ENCODE measurements around the gene TMEM273.

The TMEM273 gene

DNA sequence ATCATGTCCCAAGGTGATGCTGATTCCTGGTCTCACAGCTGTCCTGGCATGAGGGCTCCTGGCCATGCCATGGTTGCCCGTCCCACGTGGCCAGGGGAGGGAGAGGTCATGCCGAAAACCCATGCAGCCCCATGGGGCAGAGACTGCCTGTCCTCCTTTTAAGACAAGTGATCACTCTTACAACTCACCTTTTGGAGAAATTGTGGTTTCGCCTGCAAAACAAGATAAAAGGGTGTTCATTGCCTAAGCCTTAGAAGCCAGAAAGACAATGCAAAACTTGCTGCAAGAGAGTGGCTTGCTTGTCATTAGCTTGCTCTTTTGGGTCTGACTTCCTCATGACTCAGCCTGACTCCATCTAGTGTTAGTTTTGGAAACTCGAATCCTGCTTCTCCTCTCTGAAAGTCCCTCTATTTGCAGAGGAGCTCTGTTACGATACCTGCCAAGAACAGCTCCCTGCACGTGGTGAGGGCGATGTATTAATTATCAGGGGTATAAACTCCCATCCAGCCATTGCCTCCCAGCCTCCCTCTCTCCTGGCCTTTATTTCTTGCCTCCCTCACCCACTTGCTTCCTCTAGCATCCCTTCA, 26.7 kb downstream of the TMEM273 start:
- no peak for DNase-seq

- no peak for DNase-seq
These were observed 27.4 kb downstream of the TMEM273 start for GRCh38 chr10:49160814-49161213.

- DNase-seq, result no peak
These were observed 28.1 kb downstream of the TMEM273 start for GRCh38 chr10:49160110-49160509.

GRCh38 chr10:49158915-49159314, 29.3 kb downstream of the TMEM273 start:
- no peak for DNase-seq

- no peak for DNase-seq
These were observed 29.8 kb downstream of the TMEM273 start for GRCh38 chr10:49158404-49158803.

DNA sequence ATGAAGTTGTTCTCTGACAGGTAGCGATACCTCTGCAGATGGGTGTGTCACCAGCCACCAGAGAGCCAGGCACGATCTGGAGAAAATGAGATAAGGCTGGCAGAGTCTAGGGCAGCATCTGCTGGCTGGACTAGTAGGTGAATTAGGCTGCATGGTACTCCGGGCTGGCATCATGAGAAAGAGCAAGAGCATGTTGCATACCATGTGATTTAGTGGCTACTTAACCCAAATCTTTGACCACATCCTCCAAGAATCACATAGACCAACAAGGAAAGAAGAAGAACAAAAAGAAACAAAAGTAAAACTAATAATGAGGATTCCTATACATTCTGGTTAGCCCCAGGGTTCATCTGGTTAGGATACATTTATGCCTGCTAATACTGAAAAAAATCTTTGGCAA, 31.0 kb downstream of the TMEM273 start:
- DNase-seq, result no peak

GRCh38 chr10:49154641-49155040, 33.5 kb downstream of the TMEM273 start:
- DNase-seq, result no peak

DNA sequence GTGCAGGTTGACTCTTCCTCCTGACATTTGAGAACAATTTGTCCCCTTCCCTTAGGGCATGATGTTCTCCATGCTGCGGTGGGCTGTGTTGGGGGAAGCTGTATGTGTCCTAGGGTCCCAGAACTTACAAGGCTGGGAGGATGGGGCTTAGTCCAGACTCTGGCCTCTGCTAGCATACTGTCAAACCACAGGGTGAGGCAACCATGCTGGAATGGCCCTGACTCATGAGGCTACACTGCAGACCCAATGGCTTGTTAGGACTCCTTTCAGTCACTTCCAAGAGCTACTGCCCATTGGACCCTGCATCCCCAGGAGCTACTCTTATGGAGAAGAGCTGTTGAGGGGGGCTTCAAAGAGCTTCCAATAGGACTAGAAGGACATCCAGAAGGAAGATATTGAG, 34.2 kb downstream of the TMEM273 start:
- DNase-seq, result no peak

- no peak for DNase-seq
These were observed 35.1 kb downstream of the TMEM273 start for GRCh38 chr10:49153115-49153514.

DNA sequence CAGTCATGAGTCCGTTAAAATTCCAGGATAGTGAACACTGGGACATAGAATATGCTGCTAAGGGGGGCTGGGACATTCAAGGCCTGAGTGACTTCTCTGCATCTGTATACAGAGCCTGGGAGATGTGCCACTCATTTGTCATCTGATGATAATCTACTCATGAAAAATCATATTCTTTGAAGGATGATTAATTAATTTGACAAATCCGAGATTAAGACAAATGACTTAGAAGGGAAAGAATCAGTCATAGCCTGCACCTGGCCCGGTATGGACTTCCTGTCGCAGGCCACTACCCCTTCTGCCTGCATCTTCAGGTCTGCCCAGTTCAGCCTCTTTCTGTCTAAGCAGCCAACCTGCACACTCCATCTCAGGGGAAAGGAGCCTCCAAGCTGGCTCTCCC, 35.5 kb downstream of the TMEM273 start:
- DNase-seq, result no peak

- no peak for DNase-seq
These were observed 36.2 kb downstream of the TMEM273 start for GRCh38 chr10:49152037-49152436.

GRCh38 chr10:49151481-49151880, 36.7 kb downstream of the TMEM273 start:
- no peak for DNase-seq

DNA sequence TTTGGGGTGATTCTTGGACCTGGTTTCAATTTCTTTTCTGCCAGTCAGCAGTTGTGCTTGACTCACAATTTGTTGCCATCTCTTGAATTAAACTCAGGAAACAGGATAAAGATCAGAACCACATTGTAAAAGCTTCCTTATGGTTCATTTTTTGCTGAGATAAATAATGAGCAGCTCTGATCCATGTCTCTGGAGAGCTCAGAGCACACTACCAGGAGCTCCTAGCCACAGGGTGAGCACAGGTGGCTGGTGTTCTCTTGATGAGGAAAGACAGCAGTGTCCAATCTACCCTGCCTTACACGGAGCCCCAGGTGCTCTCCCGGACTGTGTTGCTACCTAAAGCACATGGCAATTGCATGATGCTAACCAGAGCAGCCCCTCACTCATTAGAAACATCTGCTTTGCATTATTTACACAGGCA, 37.2 kb downstream of the TMEM273 start:
- no peak for DNase-seq

DNA sequence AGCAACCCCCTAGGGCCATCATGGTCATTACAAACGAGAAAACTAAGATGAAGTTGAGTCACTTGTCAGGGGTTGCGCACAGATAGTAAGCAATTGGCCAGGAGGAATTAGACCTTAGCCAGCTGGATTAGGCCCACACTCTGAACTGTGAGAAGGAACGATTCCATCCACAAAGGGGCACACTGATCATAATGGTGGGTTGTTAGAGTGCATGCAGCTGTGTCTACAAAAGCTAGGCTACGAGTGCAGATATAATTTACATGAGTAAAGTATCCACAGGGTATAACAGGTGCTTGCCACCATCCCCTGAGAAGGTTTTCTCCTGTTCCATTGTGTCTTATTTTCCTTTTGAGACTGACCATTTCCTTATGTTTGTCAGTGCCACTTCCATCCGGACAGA, 37.8 kb downstream of the TMEM273 start:
- DNase-seq, result no peak

DNA sequence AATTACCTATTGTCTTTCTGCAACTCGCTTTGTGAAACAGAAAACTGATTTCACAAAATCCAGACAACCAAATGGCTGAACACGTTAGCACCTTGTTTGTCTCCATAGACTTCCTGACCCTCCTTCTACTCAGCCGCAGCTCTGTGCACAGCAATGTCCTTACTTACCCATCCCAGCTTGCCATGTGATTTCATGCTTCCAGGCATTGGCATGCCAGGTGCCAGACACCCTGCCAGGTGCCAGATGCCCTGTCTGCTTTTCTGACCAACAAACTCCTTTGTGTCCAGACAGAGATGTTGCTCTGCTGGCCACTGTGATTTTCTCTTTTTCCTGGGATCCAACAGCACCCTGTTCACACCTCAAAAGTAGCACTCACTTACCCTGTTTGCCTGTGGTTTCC, 38.3 kb downstream of the TMEM273 start:
- DNase-seq, result no peak

- no peak for DNase-seq
These were observed 44.0 kb downstream of the TMEM273 start for GRCh38 chr10:49144058-49144720.

- no peak for DNase-seq
These were observed 44.9 kb downstream of the TMEM273 start for GRCh38 chr10:49143249-49143648.

- DNase-seq, result no peak
These were observed 46.5 kb downstream of the TMEM273 start for GRCh38 chr10:49141541-49142332.

GRCh38 chr10:49140304-49141177, 47.6 kb downstream of the TMEM273 start:
- DNase-seq, result no peak

DNA sequence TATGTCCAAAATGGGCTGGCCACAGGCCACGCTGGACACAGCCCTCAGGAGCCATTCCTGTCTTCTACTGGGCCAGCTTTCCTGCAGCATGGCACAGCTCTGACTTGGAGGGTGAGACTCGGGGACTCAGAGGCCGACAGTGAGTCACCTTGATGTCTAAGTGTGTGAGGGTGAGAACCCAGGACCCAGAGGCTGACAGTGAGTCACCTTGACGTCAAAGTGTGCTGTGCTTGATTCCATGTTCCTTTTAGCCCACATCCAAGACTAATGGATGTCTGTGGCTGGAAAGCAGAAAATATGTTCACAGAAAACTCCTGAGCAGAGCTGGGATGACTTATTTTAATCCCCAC, 48.4 kb downstream of the TMEM273 start:
- no peak for DNase-seq

DNA sequence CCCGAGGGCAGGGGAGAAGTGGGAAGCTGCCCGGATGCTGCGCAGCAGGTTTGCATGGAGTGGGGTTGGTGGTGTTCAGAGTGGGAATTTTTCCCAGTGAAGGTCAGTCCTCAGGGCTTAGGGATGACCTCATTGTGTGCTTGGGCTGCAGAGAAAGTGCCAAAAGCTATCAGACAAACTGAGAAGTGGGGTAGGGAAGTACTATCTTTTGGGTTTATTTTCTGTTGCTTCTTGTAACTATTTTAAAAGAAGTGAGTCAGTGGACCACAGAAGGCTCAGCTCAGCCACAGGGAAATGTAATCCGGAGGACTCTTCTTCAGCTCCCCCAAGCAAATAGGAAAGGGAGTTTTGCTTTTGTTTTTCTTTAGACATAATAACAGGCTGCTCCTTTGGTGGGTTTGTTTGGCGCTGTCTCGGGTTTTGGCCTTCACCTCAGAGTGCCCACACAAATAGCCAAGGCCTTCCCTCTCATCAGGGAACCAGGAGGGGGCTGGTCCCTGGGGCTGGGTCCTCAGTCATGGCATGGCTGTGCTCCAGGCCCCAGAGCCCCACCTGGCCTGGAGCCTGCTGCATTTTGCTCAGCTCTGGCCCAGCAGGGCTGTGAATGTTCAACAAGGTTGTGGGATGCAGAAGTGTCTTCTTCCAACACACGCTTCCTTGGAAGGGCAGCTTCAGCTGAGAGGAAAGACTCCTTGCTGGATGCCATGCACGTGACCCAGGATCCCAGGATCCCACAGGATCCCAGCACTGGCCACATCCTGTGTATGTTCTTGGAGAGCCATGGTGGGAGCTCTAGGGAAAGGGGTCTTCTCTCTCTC, 49.0 kb downstream of the TMEM273 start:
- DNase-seq, result no peak

- no peak for DNase-seq
These were observed 49.8 kb downstream of the TMEM273 start for GRCh38 chr10:49138361-49138891.

Data from stimulated activated CD4-positive, alpha-beta T cell treated with anti-CD3 and anti-CD28 coated beads, Interleukin-12 subunit alpha, Interleukin-12 subunit beta, amount 100 ng/mL, for 4 hours (primary cell).